Measurements from ENCODE around the gene TET3.

TET3 gene

GRCh38 chr2:73986085-73986681 is 1.5 kb downstream of the TET3 start:
- DNase-seq (ENCODE audit: low read depth in 3 of 3, low spot score in 1 of 3): no peak

GRCh38 chr2:73987109-73987947 is 2.6 kb downstream of the TET3 start:
- no peak for DNase-seq (ENCODE audit: low read depth in 3 of 3, low spot score in 1 of 3)

GRCh38 chr2:73987948-73988700 is 3.4 kb downstream of the TET3 start:
- DNase-seq (ENCODE audit: low read depth in 3 of 3, low spot score in 1 of 3): no peak

- no peak for DNase-seq (ENCODE audit: low read depth in 3 of 3, low spot score in 1 of 3)
Measured at GRCh38 chr2:73989972-73990371, 5.3 kb downstream of the TET3 start.

- no peak for DNase-seq (ENCODE audit: low read depth in 3 of 3, low spot score in 1 of 3)
Measured at GRCh38 chr2:73990531-73990930, 5.8 kb downstream of the TET3 start.

- DNase-seq (ENCODE audit: low read depth in 3 of 3, low spot score in 1 of 3): no peak
Measured at GRCh38 chr2:73992036-73992435, 7.3 kb downstream of the TET3 start.

- no peak for DNase-seq (ENCODE audit: low read depth in 3 of 3, low spot score in 1 of 3)
Measured at GRCh38 chr2:73993376-73993775, 8.7 kb downstream of the TET3 start.

GRCh38 chr2:73993778-73994177 is 9.1 kb downstream of the TET3 start:
- DNase-seq (ENCODE audit: low read depth in 3 of 3, low spot score in 1 of 3): no peak

GRCh38 chr2:73994178-73994831 is 9.6 kb downstream of the TET3 start:
- DNase-seq (ENCODE audit: low read depth in 3 of 3, low spot score in 1 of 3): no peak

GRCh38 chr2:73995810-73996209 is 11.1 kb downstream of the TET3 start:
- DNase-seq (ENCODE audit: low read depth in 3 of 3, low spot score in 1 of 3): no peak

- no peak for DNase-seq (ENCODE audit: low read depth in 3 of 3, low spot score in 1 of 3)
Measured at GRCh38 chr2:73997813-73998212, 13.1 kb downstream of the TET3 start.

- DNase-seq (ENCODE audit: low read depth in 3 of 3, low spot score in 1 of 3): no peak
Measured at GRCh38 chr2:73998451-73998850, 13.7 kb downstream of the TET3 start.

GRCh38 chr2:73998933-73999332 is 14.2 kb downstream of the TET3 start:
- no peak for DNase-seq (ENCODE audit: low read depth in 3 of 3, low spot score in 1 of 3)

- no peak for DNase-seq (ENCODE audit: low read depth in 3 of 3, low spot score in 1 of 3)
Measured at GRCh38 chr2:73999881-74000597, 15.3 kb downstream of the TET3 start.

GRCh38 chr2:74000666-74001065 is 16.0 kb downstream of the TET3 start:
- DNase-seq (ENCODE audit: low read depth in 3 of 3, low spot score in 1 of 3): no peak

GRCh38 chr2:74001121-74001520 is 16.4 kb downstream of the TET3 start:
- DNase-seq (ENCODE audit: low read depth in 3 of 3, low spot score in 1 of 3): no peak

GRCh38 chr2:74001781-74002504 is 17.2 kb downstream of the TET3 start:
- DNase-seq (ENCODE audit: low read depth in 3 of 3, low spot score in 1 of 3): no peak

GRCh38 chr2:74002505-74003421 is 18.1 kb downstream of the TET3 start:
- DNase-seq (ENCODE audit: low read depth in 3 of 3, low spot score in 1 of 3): peak in 2 of 3 donors; percentile 55 to 63
